IMR-90 (cell line): ENCODE measurements around the gene PTCH1. TPM values are rescaled to one million over a fixed set of nuclear protein-coding genes. Genes with fewer than 3 reads are reported as not detected.

Experiments used
- ATAC-seq: fragments of 200-7000 bp; cut with Tn5 transposase; 2 replicates; pipeline ENCODE4 v1.9.1; 2020; ENCODE audit warnings: low read depth, mild to moderate bottlenecking, moderate library complexity
- BruUV-seq: library from RNA; stranded (reverse); fragments of 400-500 nt; replicated peaks from 2 replicates; lab custom pipeline; 2021; lab: Mats Ljungman, UMichigan
- CTCF ChIA-PET: fragments of 300-600 bp; formaldehyde crosslinking; extraction: SDS; loops from one replicate; lab custom pipeline; 2021; ENCODE audit warnings: antibody characterized with exemption; lab: Yijun Ruan, JAX
- POLR2A ChIA-PET: fragments of 300-600 bp; sonication (Branson Sonifier 250); formaldehyde crosslinking; loops from one replicate; lab custom pipeline; 2022; ENCODE audit warnings: antibody characterized with exemption; ENCODE audit not compliant: unreplicated experiment; lab: Charles Lee
- DNase-seq: peaks from one replicate; pipeline ENCODE4 v3.0.0; 2013
- H2AFZ ChIP-seq: replicated peaks from 2 replicates; pipeline ENCODE3; 2013; ENCODE audit warnings: low read length, mild to moderate bottlenecking; ENCODE audit not compliant: poor library complexity
- H2AK5ac ChIP-seq: 2 replicates; pipeline ENCODE4 v1.6.1; 2013; ENCODE audit warnings: low read depth, low read length, inconsistent platforms
- H2AK9ac ChIP-seq: replicated peaks from 2 replicates; pipeline ENCODE3; 2013; ENCODE audit warnings: mild to moderate bottlenecking, low read depth, low read length, moderate library complexity; ENCODE audit not compliant: poor library complexity
- H2BK120ac ChIP-seq: 2 replicates; pipeline ENCODE4 v1.6.1; 2013; ENCODE audit warnings: low read depth, low read length, inconsistent platforms
- H2BK15ac ChIP-seq: 3 replicates; pipeline ENCODE4 v1.6.1; 2013; ENCODE audit warnings: low read depth, low read length, inconsistent platforms
- H2BK20ac ChIP-seq: 2 replicates; pipeline ENCODE4 v1.6.1; 2013; ENCODE audit warnings: low read depth, mild to moderate bottlenecking, inconsistent platforms, low read length, moderate library complexity
- H2BK5ac ChIP-seq: 2 replicates; pipeline ENCODE4 v1.6.1; 2013; ENCODE audit warnings: mild to moderate bottlenecking, low read depth, low read length, inconsistent platforms; ENCODE audit not compliant: poor library complexity, severe bottlenecking
- H3K14ac ChIP-seq: replicated peaks from 2 replicates; pipeline ENCODE4 v1.6.1; 2013; ENCODE audit warnings: low read depth, low read length, inconsistent platforms
- H3K18ac ChIP-seq: 2 replicates; pipeline ENCODE4 v1.6.1; 2013; ENCODE audit warnings: low read depth, low read length, control low read depth
- H3K23ac ChIP-seq: 2 replicates; pipeline ENCODE4 v1.6.1; 2013; ENCODE audit warnings: low read depth, low read length, inconsistent platforms
- H3K27ac ChIP-seq: 2 replicates; pipeline ENCODE4 v1.5.1; 2013; ENCODE audit warnings: mild to moderate bottlenecking, control low read depth, low read length; ENCODE audit not compliant: insufficient read depth
- H3K27me3 ChIP-seq: 2 replicates; pipeline ENCODE4 v1.6.1; 2013; ENCODE audit warnings: low read length; ENCODE audit not compliant: control insufficient read depth, insufficient read depth
- H3K36me3 ChIP-seq: 2 replicates; pipeline ENCODE4 v1.6.1; 2013; ENCODE audit warnings: low read length, mixed read lengths; ENCODE audit not compliant: control insufficient read depth, insufficient read depth
- H3K4ac ChIP-seq: 2 replicates; pipeline ENCODE4 v1.6.1; 2013; ENCODE audit warnings: low read depth, low read length, inconsistent platforms
- H3K4me1 ChIP-seq: 2 replicates; pipeline ENCODE4 v1.6.1; 2013; ENCODE audit warnings: low read length, mixed read lengths; ENCODE audit not compliant: control insufficient read depth, insufficient read depth
- H3K4me2 ChIP-seq: 2 replicates; pipeline ENCODE4 v1.6.1; 2013; ENCODE audit warnings: low read depth, mild to moderate bottlenecking, control low read depth, low read length, moderate library complexity
- H3K4me3 ChIP-seq: 2 replicates; pipeline ENCODE4 v1.5.1; 2013; ENCODE audit warnings: low read depth, mild to moderate bottlenecking, control low read depth, low read length, moderate library complexity; ENCODE audit not compliant: insufficient read depth
- H3K56ac ChIP-seq: 2 replicates; pipeline ENCODE4 v1.6.1; 2013; ENCODE audit warnings: low read length, inconsistent platforms; ENCODE audit not compliant: insufficient read depth; ENCODE audit errors: extremely low read depth
- H3K79me1 ChIP-seq, 2 experiments: 2 replicates each; pipeline ENCODE4 v1.6.1; 2013; ENCODE audit warnings: low read length in 2 of 2, inconsistent platforms in 1 of 2, low read depth in 1 of 2
- H3K9ac ChIP-seq: 2 replicates; pipeline ENCODE4 v1.6.1; 2013; ENCODE audit warnings: low read depth, low read length, control low read depth
- H3K9me1 ChIP-seq: 2 replicates; pipeline ENCODE4 v1.6.1; 2013; ENCODE audit warnings: low read length, inconsistent platforms; ENCODE audit not compliant: insufficient read depth
- H3K9me3 ChIP-seq: 2 replicates; pipeline ENCODE4 v1.6.1; 2013; ENCODE audit warnings: low read length; ENCODE audit not compliant: control insufficient read depth, insufficient read depth
- H4K20me1 ChIP-seq: 2 replicates; pipeline ENCODE4 v1.6.1; 2013; ENCODE audit warnings: low read length, inconsistent platforms; ENCODE audit not compliant: insufficient read depth
- H4K5ac ChIP-seq: 2 replicates; pipeline ENCODE4 v1.6.1; 2013; ENCODE audit warnings: mild to moderate bottlenecking, low read depth, low read length, control low read depth
- H4K8ac ChIP-seq, 2 experiments: 2 replicates each; pipeline ENCODE4 v1.6.1; 2013; ENCODE audit warnings: low read depth in 2 of 2, low read length in 2 of 2, control low read depth in 1 of 2, inconsistent platforms in 1 of 2
- H4K91ac ChIP-seq: 2 replicates; pipeline ENCODE4 v1.6.1; 2013; ENCODE audit warnings: low read depth, low read length, inconsistent platforms; ENCODE audit not compliant: insufficient read depth
- BHLHE40 ChIP-seq: fragments of 150-350 bp; IDR thresholded peaks from 2 replicates; pipeline ENCODE4 v1.6.1; 2016; ENCODE audit warnings: mild to moderate bottlenecking, low read depth, low read length
- MAZ ChIP-seq: IDR thresholded peaks from 2 replicates; pipeline ENCODE4 v1.6.1; 2012; ENCODE audit warnings: low read depth, mild to moderate bottlenecking, low read length, improper control_type of control experiment, moderate library complexity, borderline replicate concordance
- NFE2L2 ChIP-seq: fragments of 150-350 bp; IDR thresholded peaks from 2 replicates; pipeline ENCODE4 v1.6.1; 2016; ENCODE audit warnings: low read depth, mild to moderate bottlenecking, low read length
- POLR2A ChIP-seq: IDR thresholded peaks from 2 replicates; pipeline ENCODE4 v1.6.1; 2012; ENCODE audit warnings: mild to moderate bottlenecking, low read depth, low read length
- RCOR1 ChIP-seq: IDR thresholded peaks from 2 replicates; pipeline ENCODE4 v1.6.1; 2012; ENCODE audit warnings: mild to moderate bottlenecking, low read length, improper control_type of control experiment; ENCODE audit not compliant: insufficient replicate concordance
- SMC3 ChIP-seq: fragments of 150-350 bp; IDR thresholded peaks from 2 replicates; pipeline ENCODE4 v1.6.1; 2016; ENCODE audit warnings: low read depth, mild to moderate bottlenecking, antibody characterized with exemption, low read length, moderate library complexity
- WGBS, 2 experiments: methylation state at CpG; one replicate each; pipeline versions ENCODE4 v1.1.5 to v1.1.7; 2013; ENCODE audit warnings: missing lambda C conversion rate in 2 of 2; ENCODE audit not compliant: insufficient read length in 1 of 2; ENCODE audit errors: extremely low coverage in 2 of 2; 5-methylcytosine and 5-hydroxymethylcytosine counted together
- dilution Hi-C: fragments of 300-500 bp; cut with HindIII; formaldehyde crosslinking; loops from one replicate; pipeline ENCODE4 v1.14.3; 2018; ENCODE audit warnings: low sequenced_read_pairs; ENCODE audit not compliant: unreplicated experiment
- in situ Hi-C: fragments of 300-500 bp; cut with MboI; formaldehyde crosslinking; loops from 3 replicates; pipeline ENCODE4 v1.14.3; 2019; ENCODE audit warnings: low sequenced_read_pairs, inconsistent platforms, mixed read lengths
- intact Hi-C: fragments of 100-400 bp; cut with micrococcal nuclease; formaldehyde crosslinking; loops from 2 replicates; pipeline ENCODE4 v1.10.0; 2022
- polyA plus RNA-seq, 3 experiments: library from polyadenylated mRNA; depleted of rRNA; stranded (reverse); fragments of >200 nt; gene quantifications; 2 replicates each; pipeline ENCODE4 v1.2.3, GENCODE V29; 2012; ENCODE audit warnings: low replicate concordance in 1 of 3
- total RNA-seq: library from RNA; depleted of rRNA; stranded (reverse); fragments of >200 nt; gene quantifications from 2 replicates; pipeline ENCODE4 v1.2.3, GENCODE V29; 2012
- TF ChIP-seq, protein P1 (sequence below): fragments of 150-350 bp; IDR thresholded peaks from 2 replicates; pipeline ENCODE4 v1.6.1; 2016; ENCODE audit warnings: low read depth, mild to moderate bottlenecking, low read length, moderate library complexity, borderline replicate concordance

Gene PTCH1
- total and polyA plus RNA-seq, 2 of the 4 experiments (the other 2 are of a cell fraction) = 4.1 to 5.0 TPM

DNA sequence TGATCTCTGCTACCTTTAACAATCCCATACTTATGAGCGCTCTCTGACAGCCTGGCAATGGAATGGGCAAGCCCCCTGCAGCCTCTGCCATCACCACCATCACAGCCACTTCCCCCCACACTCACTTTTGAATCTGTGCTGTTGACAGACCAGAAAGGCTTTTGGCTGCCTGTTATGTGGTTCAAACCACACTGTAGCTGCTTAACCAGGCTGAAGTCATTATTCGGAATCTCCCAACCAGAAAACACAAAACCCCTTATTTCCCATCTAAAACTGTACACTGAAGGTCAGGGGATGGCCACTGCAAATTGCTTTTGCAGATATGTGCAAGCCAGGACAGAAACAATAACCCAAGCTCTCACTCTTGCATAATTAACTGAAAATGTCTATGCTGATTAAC lies 35.8 kb downstream of the PTCH1 start:
- in situ Hi-C loops (no loop called here), intact Hi-C loops (no loop called here), dilution Hi-C loops (no loop called here)
- no peak overlapping the region for H4K5ac ChIP-seq
- no peak overlapping the region for H3K14ac ChIP-seq
- H3K27ac ChIP-seq = no peak overlapping the region
- no peak overlapping the region for H4K8ac ChIP-seq
- H2BK120ac ChIP-seq = no peak overlapping the region
- H3K4ac ChIP-seq = no peak overlapping the region
- no TSS peak for BruUV-seq
- no CpG with 5 or more reads among the region's 2 CpGs for WGBS, 2 experiments
- H3K18ac ChIP-seq = no peak overlapping the region
- ChIA-PET CTCF (no interaction called here), POLR2A (no interaction called here)
- no peak for TF ChIP-seq NFE2L2
- no peak for TF ChIP-seq MAZ
- TF ChIP-seq, protein P1, sequence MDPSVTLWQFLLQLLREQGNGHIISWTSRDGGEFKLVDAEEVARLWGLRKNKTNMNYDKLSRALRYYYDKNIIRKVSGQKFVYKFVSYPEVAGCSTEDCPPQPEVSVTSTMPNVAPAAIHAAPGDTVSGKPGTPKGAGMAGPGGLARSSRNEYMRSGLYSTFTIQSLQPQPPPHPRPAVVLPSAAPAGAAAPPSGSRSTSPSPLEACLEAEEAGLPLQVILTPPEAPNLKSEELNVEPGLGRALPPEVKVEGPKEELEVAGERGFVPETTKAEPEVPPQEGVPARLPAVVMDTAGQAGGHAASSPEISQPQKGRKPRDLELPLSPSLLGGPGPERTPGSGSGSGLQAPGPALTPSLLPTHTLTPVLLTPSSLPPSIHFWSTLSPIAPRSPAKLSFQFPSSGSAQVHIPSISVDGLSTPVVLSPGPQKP = no peak
- TF ChIP-seq RCOR1 = no peak
- TF ChIP-seq POLR2A = no peak
- no peak for TF ChIP-seq SMC3
- TF ChIP-seq BHLHE40 = no peak
- H2AK9ac ChIP-seq = no peak overlapping the region
- H3K9me1 ChIP-seq = peaks cover 11% of the 10 kb centered on the region; the same call in 1 of the 2 replicates
- no peak overlapping the region for H3K4me3 ChIP-seq
- H4K91ac ChIP-seq = no peak overlapping the region
- no peak overlapping the region for H3K9ac ChIP-seq
- H3K4me1 ChIP-seq = no peaks in the 10 kb centered on the region
- no peak overlapping the region for H3K56ac ChIP-seq
- H3K79me1 ChIP-seq = peaks cover 4 to 16% of the 10 kb centered on the region in 2 experiments; a peak in 3 of 4 replicates
- H3K4me2 ChIP-seq = no peak overlapping the region
- peaks cover 41% of the 10 kb centered on the region for H3K36me3 ChIP-seq
- no peaks in the 10 kb centered on the region for H3K9me3 ChIP-seq
- H2AK5ac ChIP-seq = no peak overlapping the region
- no peaks in the 10 kb centered on the region for H3K27me3 ChIP-seq
- H2BK15ac ChIP-seq = no peak overlapping the region
- no peak for DNase-seq
- no peak overlapping the region for H2AFZ ChIP-seq
- H2BK5ac ChIP-seq = no peak overlapping the region
- ATAC-seq = no peak
- peaks cover 9% of the 10 kb centered on the region; the same call in 1 of the 2 replicates for H4K20me1 ChIP-seq
- H3K23ac ChIP-seq = no peak overlapping the region
- H2BK20ac ChIP-seq = no peak overlapping the region
